Measurements from ENCODE around the gene PCAT7.

The PCAT7 gene

DNA sequence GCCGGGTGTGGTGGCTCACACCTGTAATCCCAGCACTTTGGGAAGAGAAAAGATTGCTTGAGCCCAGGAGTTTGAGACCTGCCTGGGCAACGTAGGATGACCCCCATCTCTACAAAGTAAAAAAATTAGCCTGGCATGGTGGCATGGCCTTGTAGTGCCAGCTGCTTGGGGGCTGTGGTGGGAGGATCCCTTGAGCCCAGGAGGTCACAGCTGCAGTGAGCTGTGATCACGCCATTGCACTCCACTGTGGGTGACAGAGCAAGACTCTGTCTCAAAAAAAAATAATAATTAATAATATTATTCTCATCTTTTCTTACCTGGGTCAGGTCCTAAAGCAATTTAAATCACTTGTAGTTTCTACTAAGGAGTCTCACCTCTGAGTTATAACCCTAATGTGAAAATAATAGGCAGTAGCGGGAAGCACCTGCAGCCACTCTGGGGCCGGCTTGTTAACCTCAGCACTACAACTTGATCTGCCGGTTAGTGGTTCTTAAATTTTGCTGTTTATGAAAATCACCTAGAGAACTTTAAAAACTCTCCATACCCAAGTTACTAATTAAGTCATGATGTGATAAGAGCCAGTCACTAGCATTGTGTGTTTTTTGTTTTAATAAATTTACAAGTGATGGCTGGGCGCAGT, 29.4 kb upstream of the PCAT7 start:
- no peak overlapping the region for H3K23ac ChIP-seq (ENCODE audit: low read length in 2 of 2)
- 97% methylated on average over 4 of the region's 7 CpGs for WGBS
- no peaks in the 10 kb centered on the region for H3K9me3 ChIP-seq (ENCODE audit: control insufficient read depth, low read length)
- H3K14ac ChIP-seq (ENCODE audit: low read length in 2 of 2) = no peak overlapping the region
- H3K4ac ChIP-seq (ENCODE audit: low read depth in 1 of 2, low read length in 2 of 2) = no peak overlapping the region
- no peak overlapping the region for H3K27ac ChIP-seq (ENCODE audit: low read length, poor library complexity, severe bottlenecking)
- no peak overlapping the region for H2BK12ac ChIP-seq (ENCODE audit: low read length in 2 of 2)
- H3K9ac ChIP-seq (ENCODE audit: low read length) = no peak overlapping the region
- no peak for DNase-seq
- no peak overlapping the region for H4K91ac ChIP-seq (ENCODE audit: low read length)
- no peaks in the 10 kb centered on the region for H3K4me1 ChIP-seq (ENCODE audit: control insufficient read depth, insufficient read depth, low read depth, low read length)
- H2BK5ac ChIP-seq (ENCODE audit: low read depth, low read length, poor library complexity, severe bottlenecking) = no peak overlapping the region
- no peak overlapping the region for H3K18ac ChIP-seq (ENCODE audit: low read depth in 1 of 2, low read length in 2 of 2)
- no peaks in the 10 kb centered on the region for H3K79me1 ChIP-seq (replicated peaks; ENCODE audit: low read length, poor library complexity, severe bottlenecking)
- H3K4me3 ChIP-seq (ENCODE audit: insufficient read depth in 1 of 2, low read depth in 1 of 2, low read length in 2 of 2) = no peak overlapping the region
- no peak overlapping the region for H4K8ac ChIP-seq (ENCODE audit: low read length)
- no peak overlapping the region for H2AK5ac ChIP-seq (ENCODE audit: low read length, severe bottlenecking)
- H2BK15ac ChIP-seq (ENCODE audit: low read depth, poor library complexity, severe bottlenecking) = no peak overlapping the region
- H2AFZ ChIP-seq (ENCODE audit: low read depth, low read length) = no peak overlapping the region
- H3K4me2 ChIP-seq (ENCODE audit: low read length, poor library complexity, severe bottlenecking) = no peak overlapping the region
- no peaks in the 10 kb centered on the region for H3K36me3 ChIP-seq (ENCODE audit: control insufficient read depth in 1 of 2, insufficient read depth in 2 of 2, low read depth in 1 of 2, low read length in 2 of 2)
- no peaks in the 10 kb centered on the region for H3K27me3 ChIP-seq (ENCODE audit: control insufficient read depth in 1 of 2, insufficient read depth in 1 of 2, low read length in 2 of 2)
- H2BK120ac ChIP-seq (ENCODE audit: low read depth, low read length) = no peak overlapping the region

DNA sequence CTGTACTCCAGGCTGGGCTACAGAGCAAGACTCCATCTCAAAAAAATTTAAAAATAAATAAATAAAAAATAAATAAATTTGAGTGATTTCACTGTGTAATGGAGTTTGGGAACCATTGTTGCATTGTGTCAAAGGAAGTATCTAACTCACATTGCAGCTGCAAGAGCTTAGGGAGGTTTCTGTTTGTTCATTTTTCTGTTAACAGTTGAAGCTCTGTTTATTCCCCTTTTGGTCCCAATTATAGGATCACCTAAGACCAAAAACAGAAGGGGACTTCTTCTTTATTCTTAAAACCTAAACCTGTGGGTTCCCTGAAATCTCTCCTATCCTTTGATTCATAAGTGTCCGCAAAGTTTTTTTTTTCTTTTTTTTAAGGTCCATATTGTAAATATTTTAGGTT, 28.6 kb upstream of the PCAT7 start:
- Histone ChIP-seq H2AFZ (ENCODE audit: low read depth, low read length) (no peak overlapping the region), H3K79me1 (replicated peaks; ENCODE audit: low read length, poor library complexity, severe bottlenecking) (no peaks in the 10 kb centered on the region), H2BK120ac (ENCODE audit: low read depth, low read length) (no peak overlapping the region), H3K36me3 (ENCODE audit: control insufficient read depth in 1 of 2, insufficient read depth in 2 of 2, low read depth in 1 of 2, low read length in 2 of 2) (no peaks in the 10 kb centered on the region), H3K9me3 (ENCODE audit: control insufficient read depth, low read length) (no peaks in the 10 kb centered on the region), H2BK5ac (ENCODE audit: low read depth, low read length, poor library complexity, severe bottlenecking) (no peak overlapping the region), H4K8ac (ENCODE audit: low read length) (no peak overlapping the region), H3K23ac (ENCODE audit: low read length in 2 of 2) (no peak overlapping the region), H3K18ac (ENCODE audit: low read depth in 1 of 2, low read length in 2 of 2) (no peak overlapping the region), H3K4ac (ENCODE audit: low read depth in 1 of 2, low read length in 2 of 2) (no peak overlapping the region), H3K4me1 (ENCODE audit: control insufficient read depth, insufficient read depth, low read depth, low read length) (no peaks in the 10 kb centered on the region), H2BK15ac (ENCODE audit: low read depth, poor library complexity, severe bottlenecking) (no peak overlapping the region), H3K4me2 (ENCODE audit: low read length, poor library complexity, severe bottlenecking) (no peak overlapping the region), H3K27me3 (ENCODE audit: control insufficient read depth in 1 of 2, insufficient read depth in 1 of 2, low read length in 2 of 2) (no peaks in the 10 kb centered on the region), H3K14ac (ENCODE audit: low read length in 2 of 2) (no peak overlapping the region), H4K91ac (ENCODE audit: low read length) (no peak overlapping the region), H3K9ac (ENCODE audit: low read length) (no peak overlapping the region), H3K4me3 (ENCODE audit: insufficient read depth in 1 of 2, low read depth in 1 of 2, low read length in 2 of 2) (no peak overlapping the region), H3K27ac (ENCODE audit: low read length, poor library complexity, severe bottlenecking) (no peak overlapping the region), H2AK5ac (ENCODE audit: low read length, severe bottlenecking) (no peak overlapping the region), H2BK12ac (ENCODE audit: low read length in 2 of 2) (no peak overlapping the region)
- WGBS = no CpG with 5 or more reads among the region's 1 CpG
- DNase-seq = no peak

DNA sequence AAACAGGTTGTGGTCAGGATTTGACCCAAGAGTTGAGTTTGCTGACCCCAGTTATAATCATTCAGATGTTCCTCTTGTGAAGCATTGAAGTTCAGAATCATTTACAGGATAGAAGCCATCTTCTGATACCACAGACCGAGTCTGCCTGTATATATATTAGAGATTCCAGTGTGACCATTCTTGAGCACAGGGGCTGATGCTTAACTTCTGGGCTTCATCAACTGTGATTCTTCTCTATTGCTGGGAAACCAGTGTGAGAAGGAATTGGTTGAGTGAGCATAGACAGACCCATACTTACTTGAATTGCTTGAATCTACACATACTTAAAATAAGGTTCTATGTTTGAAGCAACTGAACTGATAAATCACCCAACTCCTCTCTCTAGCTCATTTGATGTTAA, 27.9 kb upstream of the PCAT7 start:
- Histone ChIP-seq H3K9me3 (ENCODE audit: control insufficient read depth, low read length) (no peaks in the 10 kb centered on the region), H3K18ac (ENCODE audit: low read depth in 1 of 2, low read length in 2 of 2) (no peak overlapping the region), H2BK12ac (ENCODE audit: low read length in 2 of 2) (no peak overlapping the region), H3K4ac (ENCODE audit: low read depth in 1 of 2, low read length in 2 of 2) (no peak overlapping the region), H3K4me1 (ENCODE audit: control insufficient read depth, insufficient read depth, low read depth, low read length) (no peaks in the 10 kb centered on the region), H2AFZ (ENCODE audit: low read depth, low read length) (no peak overlapping the region), H3K14ac (ENCODE audit: low read length in 2 of 2) (no peak overlapping the region), H3K79me1 (replicated peaks; ENCODE audit: low read length, poor library complexity, severe bottlenecking) (no peaks in the 10 kb centered on the region), H3K36me3 (ENCODE audit: control insufficient read depth in 1 of 2, insufficient read depth in 2 of 2, low read depth in 1 of 2, low read length in 2 of 2) (no peaks in the 10 kb centered on the region), H4K91ac (ENCODE audit: low read length) (no peak overlapping the region), H2BK120ac (ENCODE audit: low read depth, low read length) (no peak overlapping the region), H2BK5ac (ENCODE audit: low read depth, low read length, poor library complexity, severe bottlenecking) (no peak overlapping the region), H2AK5ac (ENCODE audit: low read length, severe bottlenecking) (no peak overlapping the region), H3K27ac (ENCODE audit: low read length, poor library complexity, severe bottlenecking) (no peak overlapping the region), H4K8ac (ENCODE audit: low read length) (no peak overlapping the region), H3K23ac (ENCODE audit: low read length in 2 of 2) (no peak overlapping the region), H3K27me3 (ENCODE audit: control insufficient read depth in 1 of 2, insufficient read depth in 1 of 2, low read length in 2 of 2) (no peaks in the 10 kb centered on the region), H3K4me3 (ENCODE audit: insufficient read depth in 1 of 2, low read depth in 1 of 2, low read length in 2 of 2) (no peak overlapping the region), H3K9ac (ENCODE audit: low read length) (no peak overlapping the region), H3K4me2 (ENCODE audit: low read length, poor library complexity, severe bottlenecking) (no peak overlapping the region), H2BK15ac (ENCODE audit: low read depth, poor library complexity, severe bottlenecking) (no peak overlapping the region)
- DNase-seq = no peak
- 75% methylated on average over 1 of the region's 1 CpG for WGBS

DNA sequence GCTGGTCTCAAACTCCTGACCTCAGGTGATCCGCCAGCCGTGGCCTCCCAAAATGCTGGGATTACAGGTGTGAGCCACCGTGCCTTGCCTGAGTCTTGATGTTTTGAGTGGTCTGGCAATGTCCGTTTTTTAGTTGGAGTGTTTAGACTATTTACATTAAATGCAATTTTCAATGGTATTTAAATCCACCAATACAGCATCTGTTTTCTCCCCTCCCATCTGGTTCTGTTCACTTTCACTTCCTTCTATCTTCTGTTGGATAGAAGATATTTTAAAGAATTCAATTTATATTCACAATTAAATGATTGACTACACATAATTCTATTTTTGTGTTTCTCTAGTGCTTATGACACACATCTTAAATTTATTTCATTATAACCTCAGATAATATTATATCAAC, 26.0 kb upstream of the PCAT7 start:
- no peaks in the 10 kb centered on the region for H3K79me1 ChIP-seq (replicated peaks; ENCODE audit: low read length, poor library complexity, severe bottlenecking)
- H3K4me3 ChIP-seq (ENCODE audit: insufficient read depth in 1 of 2, low read depth in 1 of 2, low read length in 2 of 2) = no peak overlapping the region
- H3K27me3 ChIP-seq (ENCODE audit: control insufficient read depth in 1 of 2, insufficient read depth in 1 of 2, low read length in 2 of 2) = no peaks in the 10 kb centered on the region
- no peak overlapping the region for H3K18ac ChIP-seq (ENCODE audit: low read depth in 1 of 2, low read length in 2 of 2)
- no peak overlapping the region for H2BK15ac ChIP-seq (ENCODE audit: low read depth, poor library complexity, severe bottlenecking)
- H2AK5ac ChIP-seq (ENCODE audit: low read length, severe bottlenecking) = no peak overlapping the region
- H3K4me2 ChIP-seq (ENCODE audit: low read length, poor library complexity, severe bottlenecking) = no peak overlapping the region
- H3K9ac ChIP-seq (ENCODE audit: low read length) = no peak overlapping the region
- no peak overlapping the region for H2BK120ac ChIP-seq (ENCODE audit: low read depth, low read length)
- no peak overlapping the region for H2BK12ac ChIP-seq (ENCODE audit: low read length in 2 of 2)
- 96% methylated on average over 2 of the region's 4 CpGs for WGBS
- H3K14ac ChIP-seq (ENCODE audit: low read length in 2 of 2) = no peak overlapping the region
- H3K36me3 ChIP-seq (ENCODE audit: control insufficient read depth in 1 of 2, insufficient read depth in 2 of 2, low read depth in 1 of 2, low read length in 2 of 2) = no peaks in the 10 kb centered on the region
- H3K9me3 ChIP-seq (ENCODE audit: control insufficient read depth, low read length) = no peaks in the 10 kb centered on the region
- no peak for DNase-seq
- no peak overlapping the region for H3K23ac ChIP-seq (ENCODE audit: low read length in 2 of 2)
- no peak overlapping the region for H4K8ac ChIP-seq (ENCODE audit: low read length)
- no peak overlapping the region for H2AFZ ChIP-seq (ENCODE audit: low read depth, low read length)
- H3K4me1 ChIP-seq (ENCODE audit: control insufficient read depth, insufficient read depth, low read depth, low read length) = peaks cover 4% of the 10 kb centered on the region
- H3K27ac ChIP-seq (ENCODE audit: low read length, poor library complexity, severe bottlenecking) = no peak overlapping the region
- H2BK5ac ChIP-seq (ENCODE audit: low read depth, low read length, poor library complexity, severe bottlenecking) = no peak overlapping the region
- H3K4ac ChIP-seq (ENCODE audit: low read depth in 1 of 2, low read length in 2 of 2) = no peak overlapping the region
- no peak overlapping the region for H4K91ac ChIP-seq (ENCODE audit: low read length)

All from mesenchymal stem cell (in vitro differentiated cells and primary cell).